ENCODE data around the gene MED12. TPM values are rescaled to one million over a fixed set of nuclear protein-coding genes. Genes with fewer than 3 reads are reported as not detected.

The MED12 gene
- total and polyA plus RNA-seq, 2 experiments from 2014 or later, result 7.1 to 40.6 TPM

GRCh38 chrX:71098951-71099506 lies 19.4 kb upstream of the MED12 start:
- H3K4me3 ChIP-seq, result peak overlapping the region; percentile 78
- H3K9me3 Mint-ChIP-seq, result no peaks in the 10 kb centered on the region; the same call in 2 of the 3 replicates

More at GRCh38 chrX:71098951-71099506, 19.4 kb upstream of the MED12 start:
- Mint-ChIP-seq H3K4me1 (peaks cover 43% of the 10 kb centered on the region), H3K4me3 (peak overlapping the region; percentile 66), H3K27ac (no peak overlapping the region), H3K36me3 (ENCODE audit: low read depth) (peaks cover 10% of the 10 kb centered on the region; the same call in 1 of the 3 replicates), H3K27me3 (ENCODE audit: insufficient read depth, low read depth, poor library complexity) (peaks cover 5% of the 10 kb centered on the region)
- Histone ChIP-seq H3K79me2 (replicated peaks; ENCODE audit: insufficient read depth) (peaks cover 18% of the 10 kb centered on the region), H4K20me1 (replicated peaks; ENCODE audit: insufficient read depth) (no peaks in the 10 kb centered on the region), H3K9me2 (ENCODE audit: insufficient read depth) (no peaks in the 10 kb centered on the region), H3K36me3 (ENCODE audit: insufficient read depth) (no peaks in the 10 kb centered on the region), H3K4me1 (ENCODE audit: insufficient read depth) (peaks cover 47% of the 10 kb centered on the region), H3K4me2 (peak overlapping the region; percentile 84), H3K27ac (ENCODE audit: low read depth) (peak overlapping the region; percentile 90), H2AFZ (no peak overlapping the region), H3F3A (replicated peaks; ENCODE audit: low read depth) (peaks cover 5% of the 10 kb centered on the region; the same call in 1 of the 2 replicates), H3K27me3 (ENCODE audit: insufficient read depth) (peaks cover 4% of the 10 kb centered on the region; the same call in 1 of the 2 replicates)
- DNase-seq (ENCODE audit: low spot score) (peak; percentile 62), ATAC-seq (no peak)
- TF ChIP-seq, protein P1, sequence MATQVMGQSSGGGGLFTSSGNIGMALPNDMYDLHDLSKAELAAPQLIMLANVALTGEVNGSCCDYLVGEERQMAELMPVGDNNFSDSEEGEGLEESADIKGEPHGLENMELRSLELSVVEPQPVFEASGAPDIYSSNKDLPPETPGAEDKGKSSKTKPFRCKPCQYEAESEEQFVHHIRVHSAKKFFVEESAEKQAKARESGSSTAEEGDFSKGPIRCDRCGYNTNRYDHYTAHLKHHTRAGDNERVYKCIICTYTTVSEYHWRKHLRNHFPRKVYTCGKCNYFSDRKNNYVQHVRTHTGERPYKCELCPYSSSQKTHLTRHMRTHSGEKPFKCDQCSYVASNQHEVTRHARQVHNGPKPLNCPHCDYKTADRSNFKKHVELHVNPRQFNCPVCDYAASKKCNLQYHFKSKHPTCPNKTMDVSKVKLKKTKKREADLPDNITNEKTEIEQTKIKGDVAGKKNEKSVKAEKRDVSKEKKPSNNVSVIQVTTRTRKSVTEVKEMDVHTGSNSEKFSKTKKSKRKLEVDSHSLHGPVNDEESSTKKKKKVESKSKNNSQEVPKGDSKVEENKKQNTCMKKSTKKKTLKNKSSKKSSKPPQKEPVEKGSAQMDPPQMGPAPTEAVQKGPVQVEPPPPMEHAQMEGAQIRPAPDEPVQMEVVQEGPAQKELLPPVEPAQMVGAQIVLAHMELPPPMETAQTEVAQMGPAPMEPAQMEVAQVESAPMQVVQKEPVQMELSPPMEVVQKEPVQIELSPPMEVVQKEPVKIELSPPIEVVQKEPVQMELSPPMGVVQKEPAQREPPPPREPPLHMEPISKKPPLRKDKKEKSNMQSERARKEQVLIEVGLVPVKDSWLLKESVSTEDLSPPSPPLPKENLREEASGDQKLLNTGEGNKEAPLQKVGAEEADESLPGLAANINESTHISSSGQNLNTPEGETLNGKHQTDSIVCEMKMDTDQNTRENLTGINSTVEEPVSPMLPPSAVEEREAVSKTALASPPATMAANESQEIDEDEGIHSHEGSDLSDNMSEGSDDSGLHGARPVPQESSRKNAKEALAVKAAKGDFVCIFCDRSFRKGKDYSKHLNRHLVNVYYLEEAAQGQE (IDR thresholded peaks at IDR 0.05; ENCODE audit: unreplicated experiment), result no peak
- no peak for TF ChIP-seq JUNB (IDR thresholded peaks at IDR 0.05; ENCODE audit: unreplicated experiment)
- no peak for TF ChIP-seq ETS1 (IDR thresholded peaks at IDR 0.05)
- no peak for TF ChIP-seq NANOG (IDR thresholded peaks at IDR 0.05; ENCODE audit: borderline replicate concordance)
- TF ChIP-seq POLR2AphosphoS5 (IDR thresholded peaks at IDR 0.05; ENCODE audit: low read depth), result no peak
- TF ChIP-seq CREB1 (CRISPR knock-in tag; IDR thresholded peaks at IDR 0.05; ENCODE audit: low read depth), result no peak
- TF ChIP-seq EZH2 (IDR thresholded peaks at IDR 0.05; ENCODE audit: low read depth, unreplicated experiment), result no peak
- no peak for TF ChIP-seq EZH2phosphoT487 (IDR thresholded peaks at IDR 0.05; ENCODE audit: unreplicated experiment)
- no peak for TF ChIP-seq ZNF462 (CRISPR knock-in tag; IDR thresholded peaks at IDR 0.05)
- TF ChIP-seq ZNF331 (CRISPR knock-in tag; IDR thresholded peaks at IDR 0.05; ENCODE audit: low read depth), result no peak
- TF ChIP-seq ZNF114 (CRISPR knock-in tag; IDR thresholded peaks at IDR 0.05), result no peak
- TF ChIP-seq STAT1 (IDR thresholded peaks at IDR 0.05; ENCODE audit: unreplicated experiment), result no peak
- no peak for TF ChIP-seq CTCF (conservative IDR thresholded peaks at IDR 0.05; ENCODE audit: low read depth in 2 of 2)

All from GM23338 (cell line).